Fibroblast of lung (primary cell): ENCODE results near the gene MYL2. TPM values are rescaled to one million over a fixed set of nuclear protein-coding genes. Genes with fewer than 3 reads are reported as not detected.

Experiments
- DNase-seq, 2 donors: peaks; one replicate each; pipeline versions ENCODE4 v3.0.0 to v3.0.0-alpha.2; 2010; ENCODE audit warnings: low read depth in 2 of 2
- H2AFZ ChIP-seq: 2 replicates; pipeline ENCODE4 v1.5.1; 2012; ENCODE audit warnings: low read length, control low read depth, inconsistent platforms
- H3K27ac ChIP-seq: 2 replicates; pipeline ENCODE4 v1.5.1; 2011; ENCODE audit warnings: low read length, control low read depth; ENCODE audit not compliant: insufficient read depth
- H3K27me3 ChIP-seq: 2 replicates; pipeline ENCODE4 v1.5.1; 2011; ENCODE audit warnings: mild to moderate bottlenecking, low read length; ENCODE audit not compliant: control insufficient read depth, insufficient read depth
- H3K36me3 ChIP-seq: 2 replicates; pipeline ENCODE4 v1.5.1; 2011; ENCODE audit warnings: low read length; ENCODE audit not compliant: control insufficient read depth, insufficient read depth
- H3K4me1 ChIP-seq: 2 replicates; pipeline ENCODE4 v1.5.1; 2011; ENCODE audit warnings: low read length; ENCODE audit not compliant: control insufficient read depth, insufficient read depth; ENCODE audit errors: extremely low read depth
- H3K4me2 ChIP-seq: 2 replicates; pipeline ENCODE4 v1.5.1; 2011; ENCODE audit warnings: low read length, control low read depth; ENCODE audit not compliant: insufficient read depth; ENCODE audit errors: extremely low read depth
- H3K4me3 ChIP-seq, 4 experiments: fragments of 200-600 bp in 1 of 4; sonication (generic) in 1 of 4; replicated peaks in 1 of 4; 2 replicates each; pipeline ENCODE4 v1.5.1; 2011 to 2016; ENCODE audit warnings: low read length in 4 of 4, low read depth in 3 of 4, mild to moderate bottlenecking in 3 of 4, control low read depth in 2 of 4, inconsistent platforms in 1 of 4, mixed read lengths in 1 of 4; ENCODE audit not compliant: insufficient read depth in 1 of 4; ENCODE audit errors: control extremely low read depth in 1 of 4
- H3K79me2 ChIP-seq: 2 replicates; pipeline ENCODE4 v1.5.1; 2012; ENCODE audit warnings: mild to moderate bottlenecking, low read length, inconsistent platforms; ENCODE audit not compliant: control insufficient read depth, insufficient read depth
- H3K9ac ChIP-seq: 2 replicates; pipeline ENCODE4 v1.5.1; 2011; ENCODE audit warnings: mild to moderate bottlenecking, low read length, control low read depth; ENCODE audit not compliant: insufficient read depth
- H3K9me3 ChIP-seq: 2 replicates; pipeline ENCODE4 v1.5.1; 2012; ENCODE audit warnings: low read depth, low read length; ENCODE audit not compliant: control insufficient read depth, insufficient read depth
- H4K20me1 ChIP-seq: 2 replicates; pipeline ENCODE4 v1.5.1; 2011; ENCODE audit warnings: low read length; ENCODE audit not compliant: control insufficient read depth, insufficient read depth; ENCODE audit errors: extremely low read depth
- EZH2 ChIP-seq: IDR thresholded peaks from 2 replicates; pipeline ENCODE4 v1.5.1; 2012; ENCODE audit warnings: low read length, control low read depth, mild to moderate bottlenecking; ENCODE audit errors: missing control alignments
- polyA plus RNA-seq, 2 donors: library from polyadenylated mRNA; depleted of rRNA in 1 of 2; stranded (reverse) in 1 of 2; unstranded in 1 of 2; fragments of >200 nt; gene quantifications; 2 replicates each; pipeline ENCODE4 v1.2.1, GENCODE V29; 2011 to 2012; ENCODE audit warnings: missing spikeins in 1 of 2
- total RNA-seq: library from RNA; depleted of rRNA; stranded (reverse); fragments of >200 nt; gene quantifications from 2 replicates; pipeline ENCODE4 v1.2.1, GENCODE V29; 2014
- TF ChIP-seq, protein P1 (sequence below), 2 donors: IDR thresholded peaks in 1 of 2; conservative IDR thresholded peaks in 1 of 2; 1 replicate in 1 of 2; 2 replicates in 1 of 2; pipeline ENCODE4 v1.5.1; 2011 to 2012; ENCODE audit warnings: low read length in 2 of 2, control low read depth in 1 of 2, inconsistent platforms in 1 of 2, low read depth in 1 of 2, mild to moderate bottlenecking in 1 of 2

Gene MYL2
- total and polyA plus RNA-seq, 2 donors (not counting 1 experiment from before 2014, with no cell fraction given): not detected

GRCh38 chr12:110930348-110931314 is 10.3 kb upstream of the MYL2 start:
- Histone ChIP-seq H3K9ac (no peak overlapping the region), H3K4me3 (no peak overlapping the region), H2AFZ (no peak overlapping the region), H4K20me1 (no peaks in the 10 kb centered on the region), H3K79me2 (no peaks in the 10 kb centered on the region), H3K27me3 (no peaks in the 10 kb centered on the region), H3K36me3 (no peaks in the 10 kb centered on the region), H3K27ac (no peak overlapping the region), H3K4me1 (no peaks in the 10 kb centered on the region), H3K4me2 (no peak overlapping the region), H3K9me3 (no peaks in the 10 kb centered on the region)
- no peak for DNase-seq
- TF ChIP-seq, protein P1, sequence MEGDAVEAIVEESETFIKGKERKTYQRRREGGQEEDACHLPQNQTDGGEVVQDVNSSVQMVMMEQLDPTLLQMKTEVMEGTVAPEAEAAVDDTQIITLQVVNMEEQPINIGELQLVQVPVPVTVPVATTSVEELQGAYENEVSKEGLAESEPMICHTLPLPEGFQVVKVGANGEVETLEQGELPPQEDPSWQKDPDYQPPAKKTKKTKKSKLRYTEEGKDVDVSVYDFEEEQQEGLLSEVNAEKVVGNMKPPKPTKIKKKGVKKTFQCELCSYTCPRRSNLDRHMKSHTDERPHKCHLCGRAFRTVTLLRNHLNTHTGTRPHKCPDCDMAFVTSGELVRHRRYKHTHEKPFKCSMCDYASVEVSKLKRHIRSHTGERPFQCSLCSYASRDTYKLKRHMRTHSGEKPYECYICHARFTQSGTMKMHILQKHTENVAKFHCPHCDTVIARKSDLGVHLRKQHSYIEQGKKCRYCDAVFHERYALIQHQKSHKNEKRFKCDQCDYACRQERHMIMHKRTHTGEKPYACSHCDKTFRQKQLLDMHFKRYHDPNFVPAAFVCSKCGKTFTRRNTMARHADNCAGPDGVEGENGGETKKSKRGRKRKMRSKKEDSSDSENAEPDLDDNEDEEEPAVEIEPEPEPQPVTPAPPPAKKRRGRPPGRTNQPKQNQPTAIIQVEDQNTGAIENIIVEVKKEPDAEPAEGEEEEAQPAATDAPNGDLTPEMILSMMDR (conservative IDR thresholded peaks at IDR 0.05 in 1 of 2, IDR thresholded peaks at IDR 0.05 in 1 of 2; ENCODE audit: low read depth in 1 of 2, low read length in 2 of 2): no peak
- no peak for TF ChIP-seq EZH2

- H3K9ac ChIP-seq: no peak overlapping the region
- no peaks in the 10 kb centered on the region for H3K4me1 ChIP-seq
- no peak for DNase-seq
- H3K9me3 ChIP-seq: no peaks in the 10 kb centered on the region
- H3K4me3 ChIP-seq: no peak overlapping the region
- no peak overlapping the region for H3K27ac ChIP-seq
- no peaks in the 10 kb centered on the region for H4K20me1 ChIP-seq
- H3K79me2 ChIP-seq: no peaks in the 10 kb centered on the region
- TF ChIP-seq, protein P1 (conservative IDR thresholded peaks at IDR 0.05 in 1 of 2, IDR thresholded peaks at IDR 0.05 in 1 of 2; ENCODE audit: low read depth in 1 of 2, low read length in 2 of 2): no peak
- TF ChIP-seq EZH2: no peak
- H2AFZ ChIP-seq: no peak overlapping the region
- H3K36me3 ChIP-seq: no peaks in the 10 kb centered on the region
- no peaks in the 10 kb centered on the region for H3K27me3 ChIP-seq
- H3K4me2 ChIP-seq: no peak overlapping the region
These were observed 9.4 kb upstream of the MYL2 start for GRCh38 chr12:110929818-110930217.

- Histone ChIP-seq H2AFZ (no peak overlapping the region), H3K4me2 (no peak overlapping the region), H4K20me1 (no peaks in the 10 kb centered on the region), H3K27ac (no peak overlapping the region), H3K9me3 (no peaks in the 10 kb centered on the region), H3K36me3 (no peaks in the 10 kb centered on the region), H3K4me3 (no peak overlapping the region), H3K27me3 (no peaks in the 10 kb centered on the region), H3K79me2 (no peaks in the 10 kb centered on the region), H3K4me1 (no peaks in the 10 kb centered on the region), H3K9ac (no peak overlapping the region)
- DNase-seq: no peak
- TF ChIP-seq EZH2: no peak
- TF ChIP-seq, protein P1 (conservative IDR thresholded peaks at IDR 0.05 in 1 of 2, IDR thresholded peaks at IDR 0.05 in 1 of 2; ENCODE audit: low read depth in 1 of 2, low read length in 2 of 2): no peak
These were observed 8.3 kb upstream of the MYL2 start for GRCh38 chr12:110928700-110929099.
